Ammon's horn (tissue), 1 donor: ENCODE data around the gene GALNTL6.

Experiments used
- DNase-seq: peaks from one replicate; pipeline ENCODE4 v3.0.0-alpha.2; 2016; ENCODE audit warnings: low spot score

Gene GALNTL6

DNA sequence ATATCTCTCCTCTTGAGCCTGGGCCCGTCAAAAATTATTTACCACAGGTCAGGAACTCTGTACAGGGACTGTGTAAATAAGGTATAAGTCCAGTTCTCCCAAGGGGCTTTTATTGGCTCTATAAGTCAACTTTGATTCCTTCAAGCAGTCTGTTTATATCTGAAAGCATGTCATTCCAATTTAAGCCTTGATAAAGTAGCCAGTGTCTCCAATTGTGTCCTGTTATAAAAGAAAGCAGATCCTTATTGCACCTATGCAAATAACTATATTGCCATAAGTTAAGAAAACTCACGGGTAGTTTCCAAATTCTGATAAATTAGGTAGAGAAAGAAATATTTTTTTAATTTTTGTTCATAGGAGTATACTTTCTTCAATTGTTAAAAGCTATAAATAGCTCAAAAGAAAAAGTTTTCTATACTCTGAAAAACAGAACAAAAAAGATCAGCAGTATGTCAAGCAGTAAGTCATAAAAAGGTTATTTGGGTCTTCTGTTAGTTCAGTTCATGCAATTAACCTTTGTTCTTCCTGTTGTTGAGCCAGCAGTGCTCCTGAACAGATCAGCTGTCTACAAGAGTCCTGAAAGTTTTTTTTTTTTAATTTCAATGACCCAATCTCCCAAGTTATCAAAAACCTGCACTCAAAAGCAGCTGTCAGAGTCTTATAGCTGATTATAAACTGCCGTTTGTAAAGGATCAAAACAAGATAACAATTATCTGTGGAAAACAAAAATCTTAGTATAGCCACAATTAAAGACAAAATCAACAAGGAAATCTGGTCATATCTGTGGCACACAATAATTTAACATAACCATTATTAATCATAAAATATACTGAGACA lies 1177.0 kb downstream of the GALNTL6 start:
- DNase-seq: no peak

DNA sequence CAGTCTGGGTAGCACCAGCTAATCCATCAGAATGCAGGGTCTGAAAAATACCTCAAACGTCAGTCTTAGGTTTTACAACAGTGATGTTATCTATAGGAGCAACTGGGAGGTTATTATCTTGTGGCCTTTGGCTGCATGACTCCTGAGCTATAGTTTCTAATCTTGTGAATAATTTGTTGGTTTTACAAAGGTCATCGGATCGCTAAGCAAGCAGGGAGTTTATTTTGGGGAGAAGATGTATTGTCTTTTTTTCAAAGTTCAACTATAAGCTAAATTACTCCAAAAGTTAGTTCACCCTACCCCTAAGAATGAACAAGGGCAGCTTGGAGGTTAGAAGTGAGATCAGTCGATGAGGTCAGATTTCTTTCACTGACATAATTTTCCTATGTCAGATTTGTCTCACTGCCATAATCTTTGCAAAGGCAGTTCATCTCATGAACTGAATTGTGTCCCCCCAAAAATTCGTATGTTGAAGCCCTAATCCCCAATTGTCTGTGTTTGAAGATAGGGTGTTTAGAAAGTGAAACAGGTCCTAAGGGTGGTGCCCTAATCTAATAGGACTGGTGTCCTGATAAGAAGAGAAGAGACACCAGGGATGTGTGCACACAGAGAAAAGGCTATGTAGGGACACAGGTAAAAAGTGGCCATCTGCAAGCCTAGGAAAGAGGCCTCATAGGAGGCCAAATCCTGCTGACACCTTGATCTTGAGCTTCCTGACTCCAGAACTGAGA lies 1179.6 kb downstream of the GALNTL6 start:
- no peak for DNase-seq

DNA sequence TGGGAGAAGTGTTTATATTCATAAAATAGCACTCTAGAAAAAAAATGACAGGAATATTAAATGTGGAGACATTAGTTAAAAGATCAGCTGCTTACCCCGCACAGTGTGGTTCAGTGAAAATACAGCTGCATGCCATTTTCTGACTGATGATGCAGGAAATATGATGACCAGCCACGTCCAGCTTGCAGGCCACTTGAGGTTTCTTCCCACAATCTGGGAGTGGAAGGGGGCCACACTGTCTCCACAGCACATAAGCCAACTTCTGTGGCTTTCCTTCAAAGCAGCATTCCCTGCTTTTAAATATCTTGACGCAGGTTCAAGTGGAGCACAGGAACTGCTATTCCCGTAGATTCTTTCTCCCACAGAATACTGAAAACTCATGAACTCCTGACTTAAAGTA lies 1182.0 kb downstream of the GALNTL6 start:
- DNase-seq: no peak

DNA sequence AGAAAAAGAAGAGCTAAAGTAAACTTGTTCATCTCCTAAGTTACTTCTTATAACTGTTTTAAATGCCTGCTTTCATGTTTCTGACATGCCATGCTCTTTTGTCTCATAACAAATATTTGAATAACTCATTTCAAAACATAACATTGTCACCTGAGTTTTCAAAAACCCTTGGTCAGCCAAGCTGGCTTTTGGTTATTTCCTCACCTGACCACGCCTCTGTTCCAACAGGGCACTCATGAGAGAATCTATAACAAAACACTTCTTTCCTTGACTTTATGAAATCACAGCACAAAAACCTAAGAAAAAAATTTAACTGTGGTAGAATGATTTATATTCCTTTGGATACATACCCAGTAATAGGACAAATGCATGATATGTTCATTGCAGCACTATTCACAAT lies 1182.5 kb downstream of the GALNTL6 start:
- no peak for DNase-seq

DNA sequence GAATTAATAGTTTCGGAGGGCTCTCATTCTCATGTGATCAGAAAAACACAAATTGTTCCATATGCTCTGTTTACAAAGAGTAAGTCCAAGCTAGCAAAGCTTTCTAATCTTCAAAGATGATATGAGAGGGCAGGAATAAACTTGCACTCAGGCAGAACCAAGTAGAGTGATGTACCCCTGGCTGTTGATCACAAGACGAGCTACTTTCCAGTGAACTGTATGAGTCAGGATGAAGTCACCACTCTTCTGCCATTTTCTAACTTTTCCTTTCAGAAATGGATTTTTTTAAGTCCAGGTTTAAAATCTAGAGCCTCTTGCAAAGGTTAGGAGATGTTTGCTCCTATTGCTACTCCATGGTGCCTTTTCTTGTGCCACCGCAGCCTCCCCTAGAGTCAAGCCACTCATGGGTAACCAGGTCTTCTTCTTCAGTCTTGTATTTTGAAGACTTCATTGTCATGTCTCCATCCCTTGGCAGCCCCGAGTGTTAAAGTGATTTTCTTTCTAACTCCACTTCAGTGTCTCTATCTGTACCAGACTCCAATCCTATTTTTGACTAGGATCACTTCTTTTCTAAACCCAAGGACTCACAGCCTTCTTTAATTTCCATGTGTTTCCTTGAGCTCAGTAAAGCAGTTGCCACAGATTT lies 1183.5 kb downstream of the GALNTL6 start:
- no peak for DNase-seq

DNA sequence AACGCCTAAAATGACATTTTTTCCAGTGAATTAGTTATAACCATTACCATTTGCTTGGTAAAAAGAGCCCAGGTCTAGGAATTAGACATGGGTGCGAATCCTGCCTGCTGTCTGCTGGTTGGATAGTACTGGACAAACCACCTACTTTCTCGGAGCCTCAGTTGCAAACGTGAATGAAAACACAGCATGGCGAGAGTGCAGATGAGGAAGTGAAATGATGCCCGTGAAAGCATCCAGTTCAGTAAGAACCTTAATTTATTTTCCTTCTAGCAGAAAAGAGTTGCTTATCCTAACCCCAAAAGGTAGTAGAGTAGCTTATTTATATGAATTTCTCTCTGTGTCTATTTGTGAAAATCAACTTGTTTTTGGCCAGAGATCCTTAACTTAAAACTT lies 1184.0 kb downstream of the GALNTL6 start:
- DNase-seq: no peak

DNA sequence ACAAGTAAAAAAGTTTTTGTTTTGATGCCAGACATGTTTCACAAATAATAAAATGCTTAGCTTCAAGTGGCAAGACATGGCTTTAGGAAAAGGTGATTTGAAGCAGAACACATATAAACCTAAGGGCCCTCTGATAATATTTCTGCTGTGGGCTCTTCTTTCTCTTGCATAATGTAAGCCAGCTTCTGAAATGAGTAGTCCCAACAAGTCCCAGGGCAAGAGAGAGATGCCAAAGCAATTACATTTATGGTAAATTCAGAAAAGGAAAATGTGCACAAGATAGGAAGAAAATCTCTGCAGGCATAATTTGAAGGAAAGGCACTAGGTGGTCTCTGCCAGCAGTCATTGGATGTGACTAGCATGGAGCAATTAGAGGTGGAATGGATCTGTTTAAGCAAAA lies 1184.7 kb downstream of the GALNTL6 start:
- DNase-seq: no peak

DNA sequence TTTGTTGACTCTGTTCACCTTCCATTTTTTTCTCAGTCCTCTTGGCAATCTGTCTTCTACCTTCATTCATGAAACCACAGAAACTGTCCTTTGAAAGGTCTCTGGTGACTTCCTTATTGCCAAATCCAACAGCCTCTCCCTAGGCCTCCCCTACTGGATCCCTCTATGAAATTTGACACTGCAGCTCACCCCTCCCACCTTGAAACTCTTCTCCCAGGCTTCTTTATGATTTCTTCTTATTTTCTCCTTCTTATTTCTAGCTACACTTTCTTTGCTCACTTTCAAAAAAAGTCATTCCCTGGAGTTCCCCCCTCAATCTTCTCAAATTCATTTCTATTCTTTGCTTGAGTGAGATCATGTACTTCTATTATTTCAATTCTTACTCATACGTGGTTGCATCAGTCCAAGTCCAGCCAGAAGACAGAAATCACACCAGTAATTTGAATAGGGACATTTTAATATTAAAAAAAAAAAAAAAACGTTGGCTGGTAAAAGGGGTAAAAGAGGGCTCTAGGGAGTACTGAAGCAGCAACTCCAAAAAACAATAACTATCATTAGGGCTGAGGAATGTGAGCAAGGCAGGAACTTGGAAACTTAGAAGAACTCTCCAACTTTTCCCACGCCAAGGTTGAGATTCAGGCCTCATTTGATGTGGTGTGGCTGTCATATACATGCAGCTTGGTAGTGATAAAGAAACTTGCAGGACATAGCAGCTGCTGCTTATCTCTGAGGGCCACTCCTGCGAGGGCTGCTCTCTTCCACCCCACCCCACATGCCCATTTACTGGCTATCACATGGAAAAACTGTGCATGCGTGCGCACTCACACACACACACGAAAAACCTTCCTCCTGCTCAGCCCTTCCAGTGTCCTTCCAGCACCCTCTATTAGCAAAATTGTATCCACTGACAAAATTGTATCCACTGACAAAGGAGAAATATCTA lies 1185.6 kb downstream of the GALNTL6 start:
- DNase-seq: no peak

DNA sequence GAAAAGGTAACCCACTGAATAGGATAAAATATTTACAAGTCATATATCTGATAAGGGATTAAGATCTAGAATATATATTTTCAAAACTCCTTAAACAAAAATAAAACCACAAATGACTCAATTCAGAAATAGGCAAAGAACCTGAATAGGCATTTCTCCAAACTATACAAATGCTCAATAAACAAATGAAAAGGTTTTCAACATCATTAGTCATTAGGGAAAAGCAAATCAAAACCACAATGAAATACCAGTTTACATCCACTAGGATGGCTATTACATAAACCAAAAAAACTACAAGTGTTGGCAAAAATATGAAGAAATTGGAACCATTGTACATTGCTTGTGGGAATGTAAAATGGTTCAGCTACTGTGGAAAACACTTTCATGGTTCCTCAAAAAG lies 1188.4 kb downstream of the GALNTL6 start:
- no peak for DNase-seq

DNA sequence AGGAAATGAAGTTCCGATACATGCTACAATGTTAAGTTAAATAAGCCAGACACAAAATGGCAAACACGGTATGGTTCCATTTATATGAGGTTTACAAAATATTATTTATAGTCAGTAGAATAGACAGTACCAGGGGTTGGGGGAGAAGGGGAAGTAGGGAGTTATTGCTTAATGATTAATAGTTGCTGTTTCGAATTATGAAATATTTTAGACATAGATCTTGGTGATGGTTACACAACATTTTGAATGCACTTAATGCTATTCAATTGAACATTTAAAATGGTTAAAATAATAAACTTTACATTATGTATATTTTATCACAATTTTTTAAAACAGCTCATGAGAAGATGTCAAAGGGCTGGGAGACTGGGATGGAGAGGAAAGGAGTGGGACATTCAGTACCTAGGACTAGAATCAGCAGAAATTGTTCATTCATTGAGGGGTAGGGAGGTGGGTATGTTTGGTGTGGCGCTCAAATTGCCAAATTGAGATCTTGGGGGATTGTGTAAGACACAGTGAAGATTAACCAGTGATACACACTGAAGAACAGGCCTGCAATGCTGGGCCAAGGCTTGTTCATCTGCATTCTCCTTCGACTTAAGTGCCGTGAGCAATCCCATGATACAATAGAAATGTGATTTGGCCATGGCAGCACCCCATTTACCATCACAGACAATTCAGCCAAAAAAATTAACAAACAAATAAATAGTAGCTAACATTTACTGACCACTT lies 1189.8 kb downstream of the GALNTL6 start:
- DNase-seq: no peak

DNA sequence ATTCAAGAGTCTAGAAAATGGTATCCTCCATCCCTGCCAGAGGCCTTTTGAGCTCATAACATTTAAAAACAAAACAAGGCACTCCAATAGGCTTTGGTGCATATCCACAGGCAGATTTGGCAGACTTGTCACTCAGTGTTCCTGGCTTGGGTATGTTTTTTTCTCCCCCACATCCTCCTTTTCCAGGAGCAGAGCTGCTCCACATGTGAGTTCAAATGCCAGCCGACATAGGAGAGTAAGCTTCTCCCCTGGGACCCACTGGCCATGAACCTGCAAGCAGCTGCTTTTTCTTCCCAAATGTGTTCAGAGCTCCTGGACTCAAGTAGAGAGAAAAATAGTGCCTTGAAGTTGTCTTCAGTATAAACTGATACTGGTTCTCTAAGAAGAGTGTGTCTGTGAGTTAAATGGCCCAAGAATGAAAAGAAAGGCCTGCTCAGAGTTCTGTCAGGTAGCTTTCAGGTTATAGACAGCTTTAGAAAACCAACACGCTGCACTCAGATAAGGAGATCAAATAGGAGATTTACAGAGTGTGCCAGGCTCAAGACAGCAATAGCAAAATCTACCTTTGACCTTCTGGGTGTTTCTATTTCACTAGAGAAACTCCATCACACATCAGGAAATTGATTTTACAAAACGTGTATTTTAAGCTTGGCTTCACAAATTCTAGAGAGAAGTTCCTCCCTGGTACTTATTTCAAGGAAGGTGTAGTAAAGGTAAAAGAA lies 1192.9 kb downstream of the GALNTL6 start:
- peak; percentile 13 for DNase-seq

DNA sequence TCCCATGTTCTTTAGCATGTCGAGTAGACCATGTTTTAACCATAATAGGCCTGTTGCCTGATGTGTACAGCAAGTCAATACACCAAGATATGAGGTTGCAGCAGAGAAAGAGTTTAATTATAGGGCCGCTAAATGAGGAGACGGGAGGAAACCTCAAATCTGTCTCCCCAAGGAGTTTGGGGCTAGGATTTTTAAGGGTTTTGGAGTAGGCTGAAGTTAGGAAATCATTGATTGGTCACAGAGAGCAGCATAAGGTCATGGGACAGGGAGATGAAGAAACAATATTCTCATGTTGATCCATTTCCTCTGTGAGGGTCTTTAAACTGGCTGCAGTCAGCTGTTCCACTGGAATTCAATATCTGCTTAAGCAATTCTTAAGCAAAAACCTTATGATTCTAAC lies 1195.2 kb downstream of the GALNTL6 start:
- DNase-seq: no peak

DNA sequence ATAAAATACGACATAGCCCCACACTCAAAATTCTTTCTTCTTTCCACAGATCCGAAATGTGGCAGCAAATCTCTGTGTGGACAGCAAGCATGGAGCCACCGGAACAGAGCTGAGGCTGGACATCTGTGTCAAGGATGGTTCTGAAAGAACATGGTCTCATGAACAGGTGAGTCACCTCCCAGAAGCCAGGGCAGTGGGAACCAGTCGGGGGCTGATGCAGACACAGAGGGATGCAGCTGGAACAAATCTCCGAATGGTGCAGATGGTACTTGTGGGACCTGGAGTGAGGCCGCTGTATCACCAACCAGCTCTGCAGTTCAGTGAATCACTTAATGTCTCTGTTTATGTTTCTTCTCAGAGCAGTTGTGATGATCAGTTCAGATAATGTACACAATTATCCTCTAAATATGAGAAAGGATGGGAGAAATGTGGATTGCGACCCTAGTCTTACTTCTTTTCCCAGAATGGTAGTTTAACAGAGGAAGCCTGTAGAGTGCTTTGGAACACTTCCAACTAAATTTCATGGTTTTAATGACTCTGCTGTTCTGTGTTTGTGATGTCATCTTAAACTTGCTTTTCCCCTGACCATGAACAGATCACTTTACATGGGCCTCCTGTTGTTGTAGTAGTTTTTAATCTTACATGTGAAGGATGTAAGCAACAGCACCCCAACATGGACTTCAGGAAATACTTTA lies 1196.1 kb downstream of the GALNTL6 start:
- no peak for DNase-seq

DNA sequence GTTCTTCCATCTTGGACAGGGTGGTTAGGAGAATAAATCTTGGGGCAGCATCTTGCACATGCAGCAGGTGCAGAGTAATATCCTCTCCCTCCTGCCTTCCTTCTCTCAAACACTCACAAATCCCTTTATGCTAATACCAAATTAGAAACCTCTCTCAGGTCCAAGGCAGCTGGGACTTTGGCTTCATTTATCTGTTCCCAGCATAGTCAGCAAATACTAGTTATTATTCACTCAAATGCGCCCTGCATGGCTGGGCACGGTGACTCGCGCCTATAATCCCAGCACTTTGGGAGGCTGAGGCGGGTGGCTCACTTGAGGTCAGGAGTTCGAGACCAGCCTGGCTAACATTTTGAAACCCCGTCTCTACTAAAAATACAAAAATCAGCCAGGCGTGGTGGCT lies 1199.4 kb downstream of the GALNTL6 start:
- DNase-seq: no peak

DNA sequence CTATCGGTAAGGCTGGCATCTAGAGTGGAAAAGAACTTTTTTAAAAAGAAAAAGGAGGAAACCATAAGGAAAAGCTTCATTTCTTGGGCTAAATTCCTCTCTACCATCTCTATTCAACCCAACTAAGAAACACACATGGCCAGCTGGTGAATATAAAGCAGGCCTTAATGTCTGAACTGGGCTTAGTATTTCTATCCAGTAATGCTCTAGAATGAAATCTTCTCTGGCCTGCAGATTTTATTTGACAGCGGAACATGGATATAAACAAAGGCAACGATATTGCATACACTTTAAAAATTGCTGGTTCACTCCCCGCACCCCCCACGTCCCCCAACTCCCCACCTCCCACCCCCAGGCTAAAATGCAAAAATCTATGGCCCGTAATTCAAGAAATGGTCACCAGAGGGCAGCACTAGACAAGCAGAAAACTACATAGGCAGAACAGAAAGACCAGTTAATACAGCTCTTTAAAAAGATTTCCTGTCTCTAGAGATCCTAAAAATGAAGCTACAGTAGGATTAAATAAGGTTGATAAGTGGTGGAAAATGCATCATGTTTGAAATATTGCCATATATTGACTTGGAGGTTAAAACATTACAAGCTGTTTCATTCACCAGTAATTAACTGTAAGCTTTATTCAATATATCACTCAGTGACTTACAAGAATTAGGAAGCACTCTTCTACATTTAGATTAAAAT lies 1200.2 kb downstream of the GALNTL6 start:
- DNase-seq: peak; percentile 47

DNA sequence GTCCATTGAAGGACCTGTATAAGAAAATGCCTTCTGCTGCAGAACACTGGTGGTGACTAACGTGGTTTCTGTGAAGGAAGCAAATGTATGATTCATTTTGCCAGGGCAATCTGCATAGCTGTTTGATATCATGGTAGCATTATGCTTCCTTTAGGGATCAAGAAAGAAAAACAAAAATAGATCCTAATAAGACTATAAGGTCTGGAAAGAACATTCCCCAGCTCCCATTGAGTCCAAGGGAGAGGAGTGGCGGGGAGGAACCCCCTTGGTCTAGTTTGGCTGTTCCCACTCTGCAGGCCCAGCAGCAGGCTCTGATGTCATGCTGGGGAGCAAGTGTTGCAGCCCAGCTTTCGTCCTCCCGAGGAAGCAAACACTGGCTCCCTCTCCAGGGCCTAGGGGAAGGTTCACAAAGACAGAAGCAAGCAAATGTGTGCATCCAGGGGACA lies 1200.9 kb downstream of the GALNTL6 start:
- peak; percentile 23 for DNase-seq

DNA sequence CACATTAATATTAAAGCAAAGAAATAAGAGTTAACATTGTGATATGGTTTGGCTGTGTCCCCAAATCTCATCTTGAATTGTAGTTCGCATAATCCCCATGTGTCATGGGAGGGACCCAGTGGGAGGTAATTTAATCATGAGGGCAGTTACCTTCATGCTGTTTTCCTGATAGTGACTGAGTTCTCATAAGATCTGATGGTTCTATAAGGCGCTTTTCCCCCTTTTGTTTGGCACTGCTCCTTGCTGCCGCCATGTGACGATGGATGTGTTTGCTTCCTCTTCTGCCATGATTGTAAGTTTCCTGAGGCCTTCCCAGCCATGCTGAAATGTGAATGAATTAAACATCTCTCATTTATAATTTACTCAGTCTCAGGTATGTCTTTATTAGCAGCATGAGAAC lies 1201.6 kb downstream of the GALNTL6 start:
- DNase-seq: no peak

DNA sequence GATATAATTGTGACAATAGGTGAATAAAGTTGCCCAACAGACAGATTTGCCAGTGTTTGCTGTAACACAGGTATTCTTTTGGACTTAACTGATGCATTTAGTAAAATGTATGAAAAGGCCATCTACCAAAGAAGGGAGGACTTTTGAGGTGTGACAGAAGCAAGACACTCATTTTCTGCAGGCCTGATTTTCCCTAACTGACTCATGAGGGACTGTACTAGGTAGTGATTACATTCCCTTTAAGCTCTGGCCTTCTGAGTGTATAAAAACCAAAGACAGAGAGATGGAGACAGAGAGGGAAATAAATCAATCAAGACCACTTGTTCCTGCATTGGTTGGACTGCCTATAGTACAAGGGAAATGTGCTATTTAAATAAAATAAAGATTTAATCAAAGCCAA lies 1204.6 kb downstream of the GALNTL6 start:
- no peak for DNase-seq

DNA sequence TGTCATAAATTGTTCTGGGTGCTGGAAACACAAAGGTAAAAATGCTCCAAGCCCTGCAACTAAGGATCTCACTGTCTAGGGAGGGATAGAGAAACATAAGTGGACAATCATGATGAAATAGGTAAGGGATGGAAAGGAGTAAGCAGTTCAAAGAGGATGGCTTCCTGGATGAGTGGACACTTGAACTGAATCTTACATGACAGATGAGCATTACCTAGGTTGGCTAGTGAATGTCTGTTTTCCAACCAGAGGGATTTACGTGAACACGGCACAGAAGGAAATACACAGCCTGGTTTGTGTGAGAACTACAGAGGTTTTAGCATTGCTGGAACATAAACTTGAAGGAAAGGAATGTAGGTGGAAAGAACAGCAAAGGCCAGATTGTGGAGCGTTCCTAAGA lies 1205.2 kb downstream of the GALNTL6 start:
- no peak for DNase-seq
